AG10803 (cell line): ENCODE measurements around the gene DMGDH.
A peak's percentile ranks its signal among the peaks of the same experiment; 100 is the strongest.

ENCODE experiments used
- DNase-seq: peaks from one replicate; pipeline ENCODE4 v3.0.0; 2010; ENCODE audit warnings: low read depth
- H3K4me3 ChIP-seq: 2 replicates; pipeline ENCODE4 v1.5.1; 2011; ENCODE audit warnings: mild to moderate bottlenecking, low read length, control low read depth
- TF ChIP-seq, protein P1 (sequence below): conservative IDR thresholded peaks from 2 replicates; pipeline ENCODE4 v1.5.1; 2011; ENCODE audit warnings: mild to moderate bottlenecking, low read length, control low read depth, inconsistent platforms

Gene DMGDH

DNA sequence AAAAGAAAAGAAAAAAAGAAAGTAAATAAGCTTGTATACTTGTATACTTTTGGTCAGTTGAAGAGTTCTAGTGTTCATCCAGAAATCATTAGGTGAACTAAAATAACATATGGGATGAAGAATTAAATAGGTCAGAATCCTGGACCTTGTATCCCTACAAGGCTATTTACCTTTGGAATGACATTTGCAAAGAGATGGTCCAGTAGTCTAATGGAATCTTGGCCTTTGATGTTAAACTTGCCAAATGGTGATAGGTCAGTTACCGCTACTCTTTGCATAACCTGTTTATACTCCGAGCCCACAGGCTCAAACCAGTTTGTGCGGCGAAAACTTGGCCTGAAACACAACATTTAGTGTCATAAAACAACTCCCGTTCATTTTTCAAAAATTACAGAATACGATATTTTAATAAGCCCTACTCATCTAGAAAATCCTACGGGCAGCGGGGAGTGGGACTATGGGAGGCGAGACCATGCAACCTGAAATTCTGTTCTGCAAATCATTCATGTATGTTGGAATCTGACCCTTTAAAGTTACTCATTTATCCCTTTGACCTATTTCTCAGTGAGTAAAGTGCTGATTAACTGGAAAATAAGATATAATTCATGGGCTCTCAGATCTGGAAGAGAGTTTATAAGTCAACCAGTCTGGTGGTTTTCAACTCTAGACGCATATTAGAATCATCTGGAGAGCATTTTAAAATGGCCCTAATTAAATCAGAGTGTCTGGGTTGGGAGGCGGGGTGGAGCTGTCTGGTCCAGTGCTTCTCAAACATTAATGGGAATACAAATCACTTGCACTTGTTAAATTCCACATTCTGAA, 38.6 kb downstream of the DMGDH start:
- DNase-seq, result no peak
- H3K4me3 ChIP-seq, result no peak overlapping the region
- TF ChIP-seq, protein P1, sequence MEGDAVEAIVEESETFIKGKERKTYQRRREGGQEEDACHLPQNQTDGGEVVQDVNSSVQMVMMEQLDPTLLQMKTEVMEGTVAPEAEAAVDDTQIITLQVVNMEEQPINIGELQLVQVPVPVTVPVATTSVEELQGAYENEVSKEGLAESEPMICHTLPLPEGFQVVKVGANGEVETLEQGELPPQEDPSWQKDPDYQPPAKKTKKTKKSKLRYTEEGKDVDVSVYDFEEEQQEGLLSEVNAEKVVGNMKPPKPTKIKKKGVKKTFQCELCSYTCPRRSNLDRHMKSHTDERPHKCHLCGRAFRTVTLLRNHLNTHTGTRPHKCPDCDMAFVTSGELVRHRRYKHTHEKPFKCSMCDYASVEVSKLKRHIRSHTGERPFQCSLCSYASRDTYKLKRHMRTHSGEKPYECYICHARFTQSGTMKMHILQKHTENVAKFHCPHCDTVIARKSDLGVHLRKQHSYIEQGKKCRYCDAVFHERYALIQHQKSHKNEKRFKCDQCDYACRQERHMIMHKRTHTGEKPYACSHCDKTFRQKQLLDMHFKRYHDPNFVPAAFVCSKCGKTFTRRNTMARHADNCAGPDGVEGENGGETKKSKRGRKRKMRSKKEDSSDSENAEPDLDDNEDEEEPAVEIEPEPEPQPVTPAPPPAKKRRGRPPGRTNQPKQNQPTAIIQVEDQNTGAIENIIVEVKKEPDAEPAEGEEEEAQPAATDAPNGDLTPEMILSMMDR, result no peak

DNA sequence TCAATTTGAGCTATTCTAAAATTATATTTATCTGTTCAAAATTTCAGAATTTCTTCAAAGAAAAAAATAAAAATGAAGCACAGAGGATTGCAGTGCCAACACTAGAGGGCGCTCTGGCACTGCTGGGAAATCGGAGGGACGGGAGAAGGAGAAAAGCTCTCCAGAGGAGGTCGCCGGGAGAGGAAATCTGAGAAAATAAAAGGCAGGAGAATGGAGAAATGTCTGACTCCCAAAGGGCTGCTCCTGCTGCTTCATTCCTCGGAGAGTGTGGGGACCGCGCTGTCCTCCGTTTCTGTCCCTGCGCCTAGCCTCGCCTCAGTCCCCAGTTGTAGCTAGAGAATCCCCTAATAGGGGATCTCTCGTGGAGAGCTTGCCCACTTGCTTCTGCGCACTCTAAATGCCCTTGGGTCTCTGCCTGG, 44.4 kb downstream of the DMGDH start:
- peak overlapping the region; percentile 56 for H3K4me3 ChIP-seq
- TF ChIP-seq, protein P1, result peak; percentile 89
- peak; percentile 67 for DNase-seq

GRCh38 chr5:79023947-79024346, 45.5 kb downstream of the DMGDH start:
- no peak for DNase-seq
- no peak overlapping the region for H3K4me3 ChIP-seq
- TF ChIP-seq, protein P1, result no peak

DNA sequence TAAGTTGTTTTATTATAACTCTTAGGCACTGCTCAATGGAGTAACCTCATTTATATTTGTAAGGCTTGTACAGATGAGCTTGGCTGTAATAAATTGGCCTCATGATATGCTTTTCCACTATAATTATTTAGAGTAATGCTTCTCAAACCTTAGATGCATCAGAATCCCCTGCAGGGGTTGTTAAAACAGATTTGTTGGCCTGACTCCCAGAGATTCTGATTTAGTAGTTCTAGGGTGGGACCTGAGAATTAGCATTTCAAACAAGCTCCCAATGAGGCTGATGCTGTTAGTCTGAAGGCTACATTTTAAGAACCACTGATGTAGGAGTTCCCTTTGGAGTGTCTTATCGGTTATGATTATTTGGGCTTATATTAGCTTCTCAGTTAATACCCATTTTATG, 46.1 kb downstream of the DMGDH start:
- no peak overlapping the region for H3K4me3 ChIP-seq
- TF ChIP-seq, protein P1, result no peak
- no peak for DNase-seq

- TF ChIP-seq, protein P1, result no peak
- no peak for DNase-seq
- no peak overlapping the region for H3K4me3 ChIP-seq
Measured at GRCh38 chr5:79022771-79023170, 46.7 kb downstream of the DMGDH start.

GRCh38 chr5:79021753-79022152, 47.7 kb downstream of the DMGDH start:
- no peak overlapping the region for H3K4me3 ChIP-seq

More at GRCh38 chr5:79021753-79022152, 47.7 kb downstream of the DMGDH start:
- TF ChIP-seq, protein P1, result no peak
- DNase-seq, result no peak
